IMR-90 (cell line): ENCODE measurements around the gene FAM229A. TPM values are rescaled to one million over a fixed set of nuclear protein-coding genes. Genes with fewer than 3 reads are reported as not detected.

Experiments
- ATAC-seq: fragments of 200-7000 bp; cut with Tn5 transposase; 2 replicates; pipeline ENCODE4 v1.9.1; 2020; ENCODE audit warnings: low read depth, mild to moderate bottlenecking, moderate library complexity
- BruUV-seq: library from RNA; stranded (reverse); fragments of 400-500 nt; replicated peaks from 2 replicates; lab custom pipeline; 2021; lab: Mats Ljungman, UMichigan
- CTCF ChIA-PET: fragments of 300-600 bp; formaldehyde crosslinking; extraction: SDS; loops from one replicate; lab custom pipeline; 2021; ENCODE audit warnings: antibody characterized with exemption; lab: Yijun Ruan, JAX
- POLR2A ChIA-PET: fragments of 300-600 bp; sonication (Branson Sonifier 250); formaldehyde crosslinking; loops from one replicate; lab custom pipeline; 2022; ENCODE audit warnings: antibody characterized with exemption; ENCODE audit not compliant: unreplicated experiment; lab: Charles Lee
- DNase-seq: peaks from one replicate; pipeline ENCODE4 v3.0.0; 2013
- H2AFZ ChIP-seq: replicated peaks from 2 replicates; pipeline ENCODE3; 2013; ENCODE audit warnings: low read length, mild to moderate bottlenecking; ENCODE audit not compliant: poor library complexity
- H2AK5ac ChIP-seq: 2 replicates; pipeline ENCODE4 v1.6.1; 2013; ENCODE audit warnings: low read depth, low read length, inconsistent platforms
- H2AK9ac ChIP-seq: replicated peaks from 2 replicates; pipeline ENCODE3; 2013; ENCODE audit warnings: mild to moderate bottlenecking, low read depth, low read length, moderate library complexity; ENCODE audit not compliant: poor library complexity
- H2BK120ac ChIP-seq: 2 replicates; pipeline ENCODE4 v1.6.1; 2013; ENCODE audit warnings: low read depth, low read length, inconsistent platforms
- H2BK15ac ChIP-seq: 3 replicates; pipeline ENCODE4 v1.6.1; 2013; ENCODE audit warnings: low read depth, low read length, inconsistent platforms
- H2BK20ac ChIP-seq: 2 replicates; pipeline ENCODE4 v1.6.1; 2013; ENCODE audit warnings: low read depth, mild to moderate bottlenecking, inconsistent platforms, low read length, moderate library complexity
- H2BK5ac ChIP-seq: 2 replicates; pipeline ENCODE4 v1.6.1; 2013; ENCODE audit warnings: mild to moderate bottlenecking, low read depth, low read length, inconsistent platforms; ENCODE audit not compliant: poor library complexity, severe bottlenecking
- H3K14ac ChIP-seq: replicated peaks from 2 replicates; pipeline ENCODE4 v1.6.1; 2013; ENCODE audit warnings: low read depth, low read length, inconsistent platforms
- H3K18ac ChIP-seq: 2 replicates; pipeline ENCODE4 v1.6.1; 2013; ENCODE audit warnings: low read depth, low read length, control low read depth
- H3K23ac ChIP-seq: 2 replicates; pipeline ENCODE4 v1.6.1; 2013; ENCODE audit warnings: low read depth, low read length, inconsistent platforms
- H3K27ac ChIP-seq: 2 replicates; pipeline ENCODE4 v1.5.1; 2013; ENCODE audit warnings: mild to moderate bottlenecking, control low read depth, low read length; ENCODE audit not compliant: insufficient read depth
- H3K27me3 ChIP-seq: 2 replicates; pipeline ENCODE4 v1.6.1; 2013; ENCODE audit warnings: low read length; ENCODE audit not compliant: control insufficient read depth, insufficient read depth
- H3K36me3 ChIP-seq: 2 replicates; pipeline ENCODE4 v1.6.1; 2013; ENCODE audit warnings: low read length, mixed read lengths; ENCODE audit not compliant: control insufficient read depth, insufficient read depth
- H3K4ac ChIP-seq: 2 replicates; pipeline ENCODE4 v1.6.1; 2013; ENCODE audit warnings: low read depth, low read length, inconsistent platforms
- H3K4me1 ChIP-seq: 2 replicates; pipeline ENCODE4 v1.6.1; 2013; ENCODE audit warnings: low read length, mixed read lengths; ENCODE audit not compliant: control insufficient read depth, insufficient read depth
- H3K4me2 ChIP-seq: 2 replicates; pipeline ENCODE4 v1.6.1; 2013; ENCODE audit warnings: low read depth, mild to moderate bottlenecking, control low read depth, low read length, moderate library complexity
- H3K4me3 ChIP-seq: 2 replicates; pipeline ENCODE4 v1.5.1; 2013; ENCODE audit warnings: low read depth, mild to moderate bottlenecking, control low read depth, low read length, moderate library complexity; ENCODE audit not compliant: insufficient read depth
- H3K56ac ChIP-seq: 2 replicates; pipeline ENCODE4 v1.6.1; 2013; ENCODE audit warnings: low read length, inconsistent platforms; ENCODE audit not compliant: insufficient read depth; ENCODE audit errors: extremely low read depth
- H3K79me1 ChIP-seq, 2 experiments: 2 replicates each; pipeline ENCODE4 v1.6.1; 2013; ENCODE audit warnings: low read length in 2 of 2, inconsistent platforms in 1 of 2, low read depth in 1 of 2
- H3K9ac ChIP-seq: 2 replicates; pipeline ENCODE4 v1.6.1; 2013; ENCODE audit warnings: low read depth, low read length, control low read depth
- H3K9me1 ChIP-seq: 2 replicates; pipeline ENCODE4 v1.6.1; 2013; ENCODE audit warnings: low read length, inconsistent platforms; ENCODE audit not compliant: insufficient read depth
- H3K9me3 ChIP-seq: 2 replicates; pipeline ENCODE4 v1.6.1; 2013; ENCODE audit warnings: low read length; ENCODE audit not compliant: control insufficient read depth, insufficient read depth
- H4K20me1 ChIP-seq: 2 replicates; pipeline ENCODE4 v1.6.1; 2013; ENCODE audit warnings: low read length, inconsistent platforms; ENCODE audit not compliant: insufficient read depth
- H4K5ac ChIP-seq: 2 replicates; pipeline ENCODE4 v1.6.1; 2013; ENCODE audit warnings: mild to moderate bottlenecking, low read depth, low read length, control low read depth
- H4K8ac ChIP-seq, 2 experiments: 2 replicates each; pipeline ENCODE4 v1.6.1; 2013; ENCODE audit warnings: low read depth in 2 of 2, low read length in 2 of 2, control low read depth in 1 of 2, inconsistent platforms in 1 of 2
- H4K91ac ChIP-seq: 2 replicates; pipeline ENCODE4 v1.6.1; 2013; ENCODE audit warnings: low read depth, low read length, inconsistent platforms; ENCODE audit not compliant: insufficient read depth
- MAZ ChIP-seq: IDR thresholded peaks from 2 replicates; pipeline ENCODE4 v1.6.1; 2012; ENCODE audit warnings: low read depth, mild to moderate bottlenecking, low read length, improper control_type of control experiment, moderate library complexity, borderline replicate concordance
- MXI1 ChIP-seq: IDR thresholded peaks from 2 replicates; pipeline ENCODE4 v1.6.1; 2012; ENCODE audit warnings: low read depth, mild to moderate bottlenecking, low read length, moderate library complexity, borderline replicate concordance
- WGBS, 2 experiments: methylation state at CpG; one replicate each; pipeline versions ENCODE4 v1.1.5 to v1.1.7; 2013; ENCODE audit warnings: missing lambda C conversion rate in 2 of 2; ENCODE audit not compliant: insufficient read length in 1 of 2; ENCODE audit errors: extremely low coverage in 2 of 2; 5-methylcytosine and 5-hydroxymethylcytosine counted together
- dilution Hi-C: fragments of 300-500 bp; cut with HindIII; formaldehyde crosslinking; loops from one replicate; pipeline ENCODE4 v1.14.3; 2018; ENCODE audit warnings: low sequenced_read_pairs; ENCODE audit not compliant: unreplicated experiment
- in situ Hi-C: fragments of 300-500 bp; cut with MboI; formaldehyde crosslinking; loops from 3 replicates; pipeline ENCODE4 v1.14.3; 2019; ENCODE audit warnings: low sequenced_read_pairs, inconsistent platforms, mixed read lengths
- intact Hi-C: fragments of 100-400 bp; cut with micrococcal nuclease; formaldehyde crosslinking; loops from 2 replicates; pipeline ENCODE4 v1.10.0; 2022
- polyA plus RNA-seq, 3 experiments: library from polyadenylated mRNA; depleted of rRNA; stranded (reverse); fragments of >200 nt; gene quantifications; 2 replicates each; pipeline ENCODE4 v1.2.3, GENCODE V29; 2012; ENCODE audit warnings: low replicate concordance in 1 of 3
- total RNA-seq: library from RNA; depleted of rRNA; stranded (reverse); fragments of >200 nt; gene quantifications from 2 replicates; pipeline ENCODE4 v1.2.3, GENCODE V29; 2012

The FAM229A gene
- total and polyA plus RNA-seq, 2 of the 4 experiments (the other 2 are of a cell fraction) = 0.36 to 4.3 TPM

- Histone ChIP-seq H3K27ac (no peak overlapping the region), H3K4me3 (no peak overlapping the region), H3K36me3 (peaks cover 57% of the 10 kb centered on the region), H4K20me1 (peaks cover 34% of the 10 kb centered on the region), H3K23ac (peak overlapping the region; percentile 60; the same call in 1 of the 2 replicates), H3K4ac (no peak overlapping the region), H3K4me1 (peaks cover 6% of the 10 kb centered on the region), H3K9me3 (no peaks in the 10 kb centered on the region), H2BK20ac (no peak overlapping the region), H4K8ac (no peak overlapping the region), H3K18ac (no peak overlapping the region), H3K9me1 (peaks cover 12% of the 10 kb centered on the region; the same call in 1 of the 2 replicates), H2AK5ac (no peak overlapping the region), H3K14ac (0 out of 2 replicates have a peak overlapping the region, but pooled peaks have one; percentile 23), H3K56ac (no peak overlapping the region), H2AK9ac (no peak overlapping the region), H3K79me1 (peaks cover 19 to 64% of the 10 kb centered on the region in 2 experiments; a peak in 3 of 4 replicates), H4K91ac (no peak overlapping the region), H2BK120ac (no peak overlapping the region), H4K5ac (no peak overlapping the region), H2BK5ac (no peak overlapping the region), H2AFZ (no peak overlapping the region), H3K4me2 (no peak overlapping the region; the same call in 1 of the 2 replicates), H3K27me3 (no peaks in the 10 kb centered on the region), H3K9ac (no peak overlapping the region; the same call in 1 of the 2 replicates), H2BK15ac (no peak overlapping the region)
- ChIA-PET POLR2A (no interaction called here), CTCF (interaction anchor here (0.7 kb wide), 2 partner anchors 44 to 118 kb away, joined by 3 to 4 read pairs; no protein-coding TSS in a partner anchor)
- ATAC-seq (no peak), DNase-seq (no peak)
- TSS peak; percentile 78 for BruUV-seq
- dilution Hi-C loops = no loop called here
- TF ChIP-seq MAZ (no peak), MXI1 (no peak)
- intact Hi-C loops = loop anchor here (5.0 kb wide), 1 partner anchor 91 kb away; no protein-coding TSS in a partner anchor
- WGBS, 2 experiments = 83% methylated on average over 1 of the region's 3 CpGs; no CpG with 5 or more reads in 1 of the 2 experiments
- in situ Hi-C loops = no loop called here
Observed at GRCh38 chr1:32333251-32333963, 28.9 kb downstream of the FAM229A start.
